Measurements from ENCODE around the gene IMPA2. TPM values are rescaled to one million over a fixed set of nuclear protein-coding genes. Genes with fewer than 3 reads are reported as not detected.

Gene IMPA2
- total RNA-seq, 1 experiment from 2014 or later = 113 TPM

- Mint-ChIP-seq H3K27ac (no peak overlapping the region), H3K27me3 (ENCODE audit: low read depth) (no peaks in the 10 kb centered on the region), H3K9me3 (no peaks in the 10 kb centered on the region), H3K36me3 (no peaks in the 10 kb centered on the region), H3K4me1 (no peaks in the 10 kb centered on the region), H3K4me3 (no peak overlapping the region)
- DNase-seq (ENCODE audit: low spot score) (no peak), ATAC-seq (no peak)
- CTCF ChIA-PET = no interaction called here
- POLR2A ChIA-PET = no interaction called here
- no peak for TF ChIP-seq GABPB1 (CRISPR knock-in tag; IDR thresholded peaks at IDR 0.05)
- no peak for TF ChIP-seq TEAD4 (CRISPR knock-in tag; IDR thresholded peaks at IDR 0.05)
- no peak for TF ChIP-seq ERG (CRISPR knock-in tag; IDR thresholded peaks at IDR 0.05)
- TF ChIP-seq CREB1 (CRISPR knock-in tag; IDR thresholded peaks at IDR 0.05) = no peak
- TF ChIP-seq FOXP1 (CRISPR knock-in tag; IDR thresholded peaks at IDR 0.05; ENCODE audit: borderline replicate concordance) = no peak
- TF ChIP-seq NFYB (CRISPR knock-in tag; conservative IDR thresholded peaks at IDR 0.05; ENCODE audit: low read depth) = no peak
- TF ChIP-seq, protein P1, sequence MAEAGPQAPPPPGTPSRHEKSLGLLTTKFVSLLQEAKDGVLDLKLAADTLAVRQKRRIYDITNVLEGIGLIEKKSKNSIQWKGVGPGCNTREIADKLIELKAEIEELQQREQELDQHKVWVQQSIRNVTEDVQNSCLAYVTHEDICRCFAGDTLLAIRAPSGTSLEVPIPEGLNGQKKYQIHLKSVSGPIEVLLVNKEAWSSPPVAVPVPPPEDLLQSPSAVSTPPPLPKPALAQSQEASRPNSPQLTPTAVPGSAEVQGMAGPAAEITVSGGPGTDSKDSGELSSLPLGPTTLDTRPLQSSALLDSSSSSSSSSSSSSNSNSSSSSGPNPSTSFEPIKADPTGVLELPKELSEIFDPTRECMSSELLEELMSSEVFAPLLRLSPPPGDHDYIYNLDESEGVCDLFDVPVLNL (CRISPR knock-in tag; IDR thresholded peaks at IDR 0.05; ENCODE audit: borderline replicate concordance, low read depth) = no peak
- no peak for TF ChIP-seq CREM (CRISPR knock-in tag; IDR thresholded peaks at IDR 0.05)
- no peak for TF ChIP-seq ZNF263 (CRISPR knock-in tag; IDR thresholded peaks at IDR 0.05; ENCODE audit: low read depth)
- no peak for TF ChIP-seq ATF1 (CRISPR knock-in tag; IDR thresholded peaks at IDR 0.05)
- TF ChIP-seq SMAD3 (CRISPR knock-in tag; IDR thresholded peaks at IDR 0.05; ENCODE audit: borderline replicate concordance) = no peak
- TF ChIP-seq, protein P2, sequence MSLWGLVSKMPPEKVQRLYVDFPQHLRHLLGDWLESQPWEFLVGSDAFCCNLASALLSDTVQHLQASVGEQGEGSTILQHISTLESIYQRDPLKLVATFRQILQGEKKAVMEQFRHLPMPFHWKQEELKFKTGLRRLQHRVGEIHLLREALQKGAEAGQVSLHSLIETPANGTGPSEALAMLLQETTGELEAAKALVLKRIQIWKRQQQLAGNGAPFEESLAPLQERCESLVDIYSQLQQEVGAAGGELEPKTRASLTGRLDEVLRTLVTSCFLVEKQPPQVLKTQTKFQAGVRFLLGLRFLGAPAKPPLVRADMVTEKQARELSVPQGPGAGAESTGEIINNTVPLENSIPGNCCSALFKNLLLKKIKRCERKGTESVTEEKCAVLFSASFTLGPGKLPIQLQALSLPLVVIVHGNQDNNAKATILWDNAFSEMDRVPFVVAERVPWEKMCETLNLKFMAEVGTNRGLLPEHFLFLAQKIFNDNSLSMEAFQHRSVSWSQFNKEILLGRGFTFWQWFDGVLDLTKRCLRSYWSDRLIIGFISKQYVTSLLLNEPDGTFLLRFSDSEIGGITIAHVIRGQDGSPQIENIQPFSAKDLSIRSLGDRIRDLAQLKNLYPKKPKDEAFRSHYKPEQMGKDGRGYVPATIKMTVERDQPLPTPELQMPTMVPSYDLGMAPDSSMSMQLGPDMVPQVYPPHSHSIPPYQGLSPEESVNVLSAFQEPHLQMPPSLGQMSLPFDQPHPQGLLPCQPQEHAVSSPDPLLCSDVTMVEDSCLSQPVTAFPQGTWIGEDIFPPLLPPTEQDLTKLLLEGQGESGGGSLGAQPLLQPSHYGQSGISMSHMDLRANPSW (CRISPR knock-in tag; conservative IDR thresholded peaks at IDR 0.05; ENCODE audit: low read depth) = no peak
- no peak for TF ChIP-seq ESRRA (CRISPR knock-in tag; IDR thresholded peaks at IDR 0.05; ENCODE audit: borderline replicate concordance)
- no peak for TF ChIP-seq ZMAT4 (CRISPR knock-in tag; IDR thresholded peaks at IDR 0.05)
Observed at GRCh38 chr18:12064086-12064763, 82.9 kb downstream of the IMPA2 start.

DNA sequence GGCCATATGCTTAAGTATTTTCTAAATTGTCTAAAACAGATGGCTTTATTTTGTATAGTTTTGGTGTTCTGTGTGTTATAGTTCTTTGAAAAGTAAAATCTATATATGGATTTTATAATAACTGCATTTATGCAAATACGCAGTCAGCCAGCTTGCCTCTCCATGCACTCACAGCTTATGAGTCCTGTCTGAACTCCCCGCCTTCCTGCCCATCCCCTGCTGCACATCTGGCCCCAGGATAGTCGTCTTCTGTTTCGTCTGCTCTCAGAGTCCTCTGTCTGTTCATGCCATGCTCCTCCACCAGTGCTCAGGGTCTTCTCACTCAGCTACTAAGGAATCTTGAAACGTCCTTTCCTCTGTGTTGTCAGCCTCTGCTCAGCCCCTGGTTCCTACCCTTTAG lies 84.1 kb downstream of the IMPA2 start:
- CTCF ChIA-PET = interaction anchor here (0.6 to 1.0 kb wide), 2 partner anchors 8 to 414 kb away, joined by 3 read pairs; no protein-coding TSS in a partner anchor
- TF ChIP-seq CREM (CRISPR knock-in tag; IDR thresholded peaks at IDR 0.05) = no peak
- no peak for TF ChIP-seq RELA (CRISPR knock-in tag; IDR thresholded peaks at IDR 0.05; ENCODE audit: borderline replicate concordance)
- TF ChIP-seq ZNF263 (CRISPR knock-in tag; IDR thresholded peaks at IDR 0.05; ENCODE audit: low read depth) = no peak
- no peak for TF ChIP-seq ZNF138 (CRISPR knock-in tag; conservative IDR thresholded peaks at IDR 0.05)
- no peak for TF ChIP-seq ZNF219 (CRISPR knock-in tag; IDR thresholded peaks at IDR 0.05; ENCODE audit: borderline replicate concordance)
- no peak for TF ChIP-seq PREB (CRISPR knock-in tag; IDR thresholded peaks at IDR 0.05; ENCODE audit: borderline replicate concordance)
- H3K27ac Mint-ChIP-seq = no peak overlapping the region

More for the DNA sequence above, 84.1 kb downstream of the IMPA2 start:
- no peak overlapping the region for H3K4me3 Mint-ChIP-seq
- ATAC-seq = no peak
- POLR2A ChIA-PET = no interaction called here
- H3K36me3 Mint-ChIP-seq = no peaks in the 10 kb centered on the region
- no peak for DNase-seq (ENCODE audit: low spot score)
- no peaks in the 10 kb centered on the region for H3K27me3 Mint-ChIP-seq (ENCODE audit: low read depth)
- no peaks in the 10 kb centered on the region for H3K9me3 Mint-ChIP-seq
- H3K4me1 Mint-ChIP-seq = no peaks in the 10 kb centered on the region

All from WTC11 (cell line).